Fibroblast of skin of back (primary cell): ENCODE data around the gene UBXN6. TPM values are rescaled to one million over a fixed set of nuclear protein-coding genes. Genes with fewer than 3 reads are reported as not detected.

Experiments used
- DNase-seq: peaks from one replicate; pipeline ENCODE4 v3.0.0-alpha.2; 2013
- polyA plus RNA-seq, 2 experiments: library from polyadenylated mRNA; unstranded; fragments of 120-200 nt; gene quantifications; one replicate each; pipeline ENCODE4 v1.2.1, GENCODE V29; 2013; ENCODE audit not compliant: insufficient read length in 2 of 2

The UBXN6 gene
- polyA plus RNA-seq (2013, experiment 1 of 2; ENCODE audit: insufficient read length) = 95.5 TPM
- polyA plus RNA-seq (2013, experiment 2 of 2; ENCODE audit: insufficient read length) = 104 TPM

- DNase-seq = peak; percentile 97
These were observed at the start of gene UBXN6 for GRCh38 chr19:4457654-4458395. UBXN6 (minus strand) TSS chr19:4457794; CDS start chr19:4457697, 97 bp downstream.

- no peak for DNase-seq
These were observed 49.5 kb upstream of the UBXN6 start for GRCh38 chr19:4507150-4507452.

GRCh38 chr19:4506449-4507149, 49.0 kb upstream of the UBXN6 start:
- peak; percentile 77 for DNase-seq

GRCh38 chr19:4505570-4506448, 48.2 kb upstream of the UBXN6 start:
- no peak for DNase-seq

- DNase-seq = no peak
These were observed 47.4 kb upstream of the UBXN6 start for GRCh38 chr19:4504891-4505569.

- no peak for DNase-seq
These were observed 46.7 kb upstream of the UBXN6 start for GRCh38 chr19:4504297-4504701.

- no peak for DNase-seq
These were observed 46.2 kb upstream of the UBXN6 start for GRCh38 chr19:4503825-4504170.

GRCh38 chr19:4503132-4503824, 45.7 kb upstream of the UBXN6 start:
- no peak for DNase-seq

GRCh38 chr19:4502282-4503131, 44.9 kb upstream of the UBXN6 start:
- no peak for DNase-seq

GRCh38 chr19:4501691-4502090, 44.1 kb upstream of the UBXN6 start:
- no peak for DNase-seq

GRCh38 chr19:4500841-4501591, 43.4 kb upstream of the UBXN6 start:
- no peak for DNase-seq

GRCh38 chr19:4499855-4500254, 42.3 kb upstream of the UBXN6 start:
- DNase-seq = no peak

GRCh38 chr19:4499318-4499717, 41.7 kb upstream of the UBXN6 start:
- DNase-seq = no peak

- no peak for DNase-seq
These were observed 41.1 kb upstream of the UBXN6 start for GRCh38 chr19:4498694-4499093.

- DNase-seq = no peak
These were observed 40.3 kb upstream of the UBXN6 start for GRCh38 chr19:4497770-4498389.

GRCh38 chr19:4496304-4496703, 38.7 kb upstream of the UBXN6 start:
- DNase-seq = no peak

- DNase-seq = no peak
These were observed 37.9 kb upstream of the UBXN6 start for GRCh38 chr19:4495471-4495870.

GRCh38 chr19:4494691-4495064, 37.1 kb upstream of the UBXN6 start:
- no peak for DNase-seq

GRCh38 chr19:4493929-4494690, 36.5 kb upstream of the UBXN6 start:
- DNase-seq = no peak
